Nucleus accumbens (tissue), 56 donors: ENCODE measurements around the gene C1orf232.

Experiments used
- DNase-seq, 56 donors: peaks; one replicate each; lab custom pipeline; 2025; lab: John Stamatoyannopoulos, UW

C1orf232 gene

DNA sequence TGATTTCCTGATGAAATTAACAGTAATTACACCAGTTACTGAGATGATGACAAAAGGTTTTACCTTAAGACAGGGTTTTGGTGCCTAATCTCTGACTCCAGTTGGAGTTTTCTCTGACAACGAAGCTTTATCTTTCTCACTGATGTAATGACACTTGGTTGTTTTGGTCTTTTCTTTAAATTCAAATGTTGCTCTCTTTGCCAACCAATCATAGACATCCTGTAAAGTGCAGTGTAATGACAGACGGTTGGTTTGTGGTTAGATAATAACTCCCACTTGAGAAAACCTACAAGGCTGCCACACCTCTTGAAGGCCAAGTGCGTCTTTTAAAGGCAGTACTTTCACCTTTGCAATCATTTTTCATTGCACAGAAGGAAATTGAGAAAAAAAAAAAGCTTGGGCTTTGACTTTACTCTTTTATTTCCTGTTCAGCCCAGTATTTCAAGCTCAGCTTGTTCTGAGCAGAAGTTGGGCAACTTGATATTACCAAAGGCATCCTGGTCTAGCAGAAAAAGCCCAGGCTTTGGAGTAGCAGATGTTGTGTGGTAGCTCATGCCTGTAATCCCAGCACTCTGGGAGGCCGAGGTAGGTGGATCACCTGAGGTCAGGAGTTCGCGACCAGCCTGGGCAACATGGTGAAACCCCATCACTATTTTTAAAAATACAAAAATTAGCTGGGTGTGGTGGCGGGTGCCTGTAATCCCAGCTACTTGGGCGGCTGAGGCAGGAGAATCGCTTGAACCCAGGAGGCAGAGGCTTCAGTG, 42.3 kb downstream of the C1orf232 start:
- no peak for DNase-seq

GRCh38 chr1:26125946-26126320, 42.8 kb downstream of the C1orf232 start:
- DNase-seq = no peak

DNA sequence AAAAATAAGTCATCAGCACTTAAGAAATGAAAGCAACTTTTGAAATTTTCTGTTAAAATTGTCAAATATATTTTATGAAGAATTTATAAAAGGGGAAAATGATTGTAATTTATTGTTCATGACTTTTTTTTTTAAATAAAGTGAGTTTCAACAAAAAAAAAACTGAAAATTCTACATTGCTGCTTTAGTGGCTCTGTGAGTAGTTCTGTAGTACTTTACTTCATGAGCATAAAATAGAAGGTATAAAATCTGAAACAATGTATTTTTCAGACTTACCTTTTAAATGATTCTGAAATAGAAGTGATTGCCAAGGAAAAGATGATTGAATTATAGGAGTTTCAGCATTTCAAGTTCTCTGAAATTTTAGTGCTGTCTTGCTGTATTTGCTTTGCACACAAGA, 43.4 kb downstream of the C1orf232 start:
- DNase-seq = no peak

- DNase-seq = no peak
These were observed 44.1 kb downstream of the C1orf232 start for GRCh38 chr1:26124418-26125331.

- no peak for DNase-seq
These were observed 45.5 kb downstream of the C1orf232 start for GRCh38 chr1:26122988-26123973.

DNA sequence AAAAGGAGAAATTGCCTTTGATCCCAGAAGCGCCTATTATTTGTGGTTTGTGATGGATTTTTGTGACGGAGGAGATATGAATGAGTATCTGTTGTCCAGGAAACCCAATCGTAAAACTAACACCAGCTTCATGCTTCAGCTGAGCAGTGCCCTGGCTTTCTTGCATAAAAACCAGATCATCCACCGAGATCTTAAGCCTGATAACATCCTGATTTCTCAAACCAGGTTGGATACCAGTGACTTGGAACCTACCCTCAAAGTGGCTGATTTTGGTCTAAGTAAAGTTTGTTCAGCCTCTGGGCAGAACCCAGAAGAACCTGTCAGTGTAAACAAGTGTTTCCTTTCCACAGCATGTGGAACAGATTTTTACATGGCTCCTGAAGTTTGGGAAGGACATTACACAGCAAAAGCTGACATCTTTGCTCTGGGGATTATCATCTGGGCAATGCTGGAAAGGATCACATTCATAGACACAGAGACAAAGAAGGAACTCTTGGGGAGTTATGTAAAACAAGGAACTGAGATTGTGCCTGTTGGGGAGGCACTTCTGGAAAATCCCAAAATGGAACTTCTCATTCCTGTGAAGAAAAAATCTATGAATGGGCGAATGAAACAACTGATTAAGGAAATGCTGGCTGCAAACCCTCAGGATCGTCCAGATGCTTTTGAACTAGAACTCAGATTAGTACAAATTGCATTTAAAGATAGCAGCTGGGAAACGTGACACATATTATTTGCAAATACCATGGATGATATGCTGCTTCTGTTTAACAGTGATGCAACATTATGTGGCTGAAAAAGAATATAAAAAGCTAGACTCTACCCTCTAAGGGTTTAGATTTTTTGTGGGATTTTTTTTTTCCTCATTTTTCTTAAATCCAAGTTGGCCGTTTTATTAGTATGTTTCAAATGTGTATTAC, 46.6 kb downstream of the C1orf232 start:
- DNase-seq = no peak

DNA sequence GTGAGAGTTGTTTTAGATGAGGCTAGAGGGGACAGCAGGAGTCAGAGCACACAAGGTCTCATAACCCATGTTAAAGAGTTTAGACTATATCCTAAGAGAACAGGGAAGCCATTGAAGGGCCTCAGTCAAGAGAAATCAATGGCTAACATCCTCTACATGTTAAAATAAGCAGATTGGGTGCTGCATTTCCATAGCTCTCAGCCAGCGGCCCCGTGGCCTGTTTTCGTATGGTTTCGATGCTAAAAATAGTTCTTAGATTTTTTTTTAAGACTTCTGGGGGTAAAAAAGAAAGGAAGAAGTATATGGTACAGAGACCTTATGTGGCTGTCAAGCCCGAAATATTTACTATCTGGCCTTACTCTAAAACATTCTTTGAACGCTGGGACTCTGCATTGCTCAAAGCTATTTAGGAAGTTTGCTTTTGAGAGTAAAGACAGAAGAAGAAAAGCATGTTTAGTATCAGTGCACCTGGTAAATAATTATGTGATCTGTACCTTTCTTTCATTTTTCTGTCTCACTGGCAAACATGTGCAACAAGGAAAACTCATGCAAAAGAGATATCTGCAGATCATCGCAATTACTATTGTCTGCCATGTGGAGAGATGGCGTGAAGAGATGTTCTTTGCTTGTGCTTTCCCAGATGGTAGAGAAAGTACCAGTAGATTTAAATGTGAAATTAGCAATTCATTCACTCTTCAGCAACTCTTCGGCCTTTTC, 48.7 kb downstream of the C1orf232 start:
- no peak for DNase-seq

DNA sequence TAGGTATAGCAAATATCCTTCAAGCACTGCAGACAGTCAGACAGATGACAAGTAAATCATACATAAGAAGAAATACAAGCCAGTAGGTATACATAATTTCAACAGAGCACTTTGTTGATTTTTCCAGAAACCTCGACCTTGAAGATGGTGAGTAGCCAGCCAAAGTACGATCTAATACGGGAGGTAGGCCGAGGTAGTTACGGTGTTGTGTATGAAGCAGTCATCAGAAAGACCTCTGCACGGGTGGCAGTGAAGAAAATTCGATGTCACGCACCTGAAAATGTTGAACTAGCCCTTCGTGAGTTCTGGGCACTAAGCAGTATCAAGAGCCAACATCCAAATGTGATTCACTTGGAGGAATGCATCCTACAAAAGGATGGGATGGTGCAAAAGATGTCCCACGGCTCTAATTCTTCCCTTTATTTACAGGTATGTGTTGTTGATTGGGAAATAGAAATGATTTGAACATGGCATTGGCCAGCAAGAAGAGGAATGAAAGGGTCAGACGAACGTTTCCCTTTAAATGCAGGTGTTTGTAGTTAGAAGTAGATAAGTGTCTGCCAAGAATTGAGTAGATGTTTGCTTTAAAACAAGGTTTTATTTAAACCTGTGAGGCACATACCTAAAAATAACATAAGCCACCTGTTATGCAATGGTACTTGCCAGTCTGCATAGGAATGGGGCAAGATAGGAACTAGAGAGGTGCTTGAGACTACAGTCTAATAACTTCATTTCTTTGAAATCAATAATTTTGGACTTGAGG, 54.4 kb downstream of the C1orf232 start:
- no peak for DNase-seq
